Activated CD8-positive, alpha-beta memory T cell treated with anti-CD3 and anti-CD28 coated beads for 48 hours (primary cell): ENCODE measurements around the gene PEX10.
"Not testable (repeated sequence)": the region's sequence is repeated elsewhere in the genome, so short reads cannot be mapped to it uniquely, and the experiment has no call there.

Source experiments
- DNase-seq, 3 experiments: peaks; one replicate each; pipeline ENCODE4 v3.0.0-alpha.2; 2020; ENCODE audit warnings: low read depth in 2 of 3, low spot score in 2 of 3

The PEX10 gene

DNA sequence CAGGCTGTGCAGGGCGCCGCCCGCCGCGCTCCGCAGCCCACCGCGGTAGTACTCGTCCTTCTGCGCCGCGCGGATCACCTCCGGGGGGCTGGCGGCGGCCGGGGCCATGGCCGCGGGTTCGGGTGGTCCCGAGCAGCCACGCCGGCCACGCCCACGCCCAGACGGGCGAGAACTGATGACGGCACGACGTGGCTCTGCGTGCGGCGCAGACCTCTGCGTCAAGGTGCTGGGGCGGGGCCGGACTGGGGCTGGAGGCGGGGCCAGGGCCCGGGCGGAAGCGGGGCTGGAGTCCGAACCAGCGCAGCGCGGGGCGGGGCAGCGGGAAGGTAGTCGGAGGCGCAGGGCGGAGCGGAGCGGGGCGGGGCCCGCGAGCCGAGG is at the start of gene PEX10:
TSS of gene PEX10 (minus strand) at position 170 of the 378 bp plus-strand sequence. CDS start at position 108, 62 bp downstream.
- DNase-seq: peak; percentile 95 to 98 (median 98)

GRCh38 chr1:2460996-2461751 is 48.8 kb upstream of the PEX10 start:
- no peak for DNase-seq

DNA sequence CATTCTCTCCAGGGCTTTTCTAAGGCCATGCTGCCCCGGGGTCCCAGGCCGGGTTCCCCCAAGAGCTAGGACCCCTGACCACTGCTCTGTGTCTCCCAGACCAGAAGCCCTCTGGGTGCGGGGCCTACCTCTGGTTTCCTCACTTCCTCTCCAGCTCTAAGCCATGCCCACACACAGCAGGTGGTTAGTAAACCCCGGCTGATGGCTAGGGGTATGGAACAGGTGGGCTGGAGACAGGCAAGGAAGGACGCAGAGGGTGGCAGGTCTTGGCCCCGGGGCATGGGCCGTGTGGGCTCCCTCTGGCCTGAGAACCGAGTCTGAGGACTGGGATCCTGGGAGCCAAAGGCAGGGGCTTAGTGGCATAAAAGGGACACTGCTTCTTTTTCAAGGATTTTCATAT is 47.8 kb upstream of the PEX10 start:
- no peak for DNase-seq

DNA sequence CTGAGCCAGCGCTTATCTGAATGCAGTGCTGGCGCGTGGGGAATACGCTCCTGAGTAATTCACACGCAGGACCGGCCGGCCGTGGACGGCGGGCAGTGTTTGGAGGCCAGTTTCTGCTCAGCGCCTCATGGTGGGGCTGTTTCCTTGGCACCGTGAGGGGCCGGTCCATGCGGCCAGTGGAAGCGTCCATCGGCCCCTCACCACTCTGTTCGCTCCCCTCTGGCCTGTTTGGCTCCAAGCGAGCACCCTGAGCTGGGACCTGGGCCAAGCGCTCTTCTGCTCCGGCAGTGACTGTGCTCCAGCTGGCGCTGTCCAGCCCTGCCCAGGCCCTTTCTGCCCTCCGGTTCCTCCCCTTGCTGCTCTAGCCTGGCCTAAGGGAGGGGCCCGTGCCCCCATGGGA is 47.4 kb upstream of the PEX10 start:
- DNase-seq: no peak

- not testable (repeated sequence) for DNase-seq
These were observed 46.9 kb upstream of the PEX10 start for GRCh38 chr1:2459102-2459753.

DNA sequence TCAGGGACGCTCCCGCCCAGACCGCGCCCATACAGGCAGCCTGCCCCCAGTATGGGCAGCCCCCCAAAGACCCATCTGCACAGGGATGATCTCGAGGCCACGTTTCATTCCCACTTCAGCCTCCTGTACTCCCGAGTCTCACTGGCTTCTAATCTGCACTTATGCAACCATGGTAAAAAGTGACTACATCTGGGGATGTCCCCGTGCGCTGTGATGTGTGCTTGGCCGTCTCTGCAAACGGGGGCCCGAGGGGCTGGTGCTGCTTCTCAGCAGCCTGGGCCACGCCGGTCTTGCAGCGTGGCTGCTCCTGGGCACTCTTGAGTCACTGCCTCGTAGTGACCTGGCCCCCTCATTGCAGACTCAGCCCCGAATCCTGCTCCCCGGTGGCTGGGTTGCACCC is 46.3 kb upstream of the PEX10 start:
- no peak for DNase-seq

DNA sequence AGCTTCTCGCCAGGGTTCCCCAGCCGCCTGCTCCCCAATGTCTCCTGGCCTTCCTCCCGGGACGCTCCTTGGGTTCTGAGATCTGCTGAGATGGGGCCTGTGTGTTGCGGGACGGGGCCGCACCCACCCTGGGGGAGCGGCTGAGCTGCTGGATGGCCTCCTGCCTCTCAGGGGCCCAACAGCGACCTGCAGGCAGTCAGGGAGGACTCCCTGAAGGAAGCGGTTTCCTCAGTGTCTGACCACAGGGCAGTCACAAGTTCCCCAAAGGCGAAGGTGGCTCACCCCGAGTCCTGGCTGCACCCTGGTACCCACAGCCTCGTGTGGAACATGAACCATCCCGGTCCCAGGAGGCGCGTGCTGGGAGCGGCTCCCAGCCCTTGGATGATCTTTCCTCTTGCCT is 45.1 kb upstream of the PEX10 start:
- DNase-seq: no peak

GRCh38 chr1:2455757-2456156 is 43.4 kb upstream of the PEX10 start:
- DNase-seq: no peak

GRCh38 chr1:2454227-2454626 is 41.9 kb upstream of the PEX10 start:
- DNase-seq: no peak

GRCh38 chr1:2452932-2453315 is 40.6 kb upstream of the PEX10 start:
- no peak for DNase-seq

GRCh38 chr1:2452201-2452931 is 40.0 kb upstream of the PEX10 start:
- DNase-seq: no peak

GRCh38 chr1:2451741-2452140 is 39.4 kb upstream of the PEX10 start:
- no peak for DNase-seq

DNA sequence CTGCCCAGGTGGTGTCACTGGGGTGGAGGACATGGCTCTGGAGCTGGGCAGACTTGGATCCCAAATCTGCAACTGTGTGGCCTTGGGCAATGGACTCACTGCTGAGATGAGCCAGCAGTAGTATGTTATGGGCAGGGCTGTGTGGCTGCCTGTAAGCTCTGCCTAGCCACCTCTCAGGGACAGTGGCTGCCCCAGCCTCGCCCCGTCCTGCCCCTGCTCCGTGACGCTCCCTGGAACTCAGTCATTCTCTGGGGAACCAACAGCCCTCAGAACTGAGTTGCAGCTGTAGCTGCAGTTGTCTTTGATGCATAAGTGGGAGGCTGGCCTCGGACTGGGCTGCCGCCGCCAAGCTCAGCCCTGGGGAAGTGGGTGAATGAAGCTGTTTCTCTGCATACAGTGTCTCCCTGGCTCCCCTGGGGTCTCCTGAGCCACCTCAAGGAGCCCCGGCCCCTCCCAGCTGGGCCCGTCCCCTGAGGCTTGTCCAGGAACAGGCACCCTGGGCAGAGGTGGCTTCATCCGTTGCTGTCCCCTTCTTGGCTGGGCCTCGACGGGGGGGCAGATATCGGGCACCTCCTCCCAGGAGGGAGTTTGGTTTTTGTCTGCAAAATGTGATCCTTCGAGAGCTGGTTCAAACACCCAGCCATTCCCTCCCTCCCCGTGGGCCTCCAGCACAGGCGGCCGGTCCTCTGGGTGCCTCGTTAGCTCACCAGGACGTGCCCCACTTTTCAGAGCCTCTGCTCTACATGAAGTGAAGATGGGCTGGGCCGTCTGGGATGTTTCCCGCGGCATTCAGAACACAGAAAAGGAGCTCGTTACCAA is 37.5 kb upstream of the PEX10 start:
- DNase-seq: no peak

DNA sequence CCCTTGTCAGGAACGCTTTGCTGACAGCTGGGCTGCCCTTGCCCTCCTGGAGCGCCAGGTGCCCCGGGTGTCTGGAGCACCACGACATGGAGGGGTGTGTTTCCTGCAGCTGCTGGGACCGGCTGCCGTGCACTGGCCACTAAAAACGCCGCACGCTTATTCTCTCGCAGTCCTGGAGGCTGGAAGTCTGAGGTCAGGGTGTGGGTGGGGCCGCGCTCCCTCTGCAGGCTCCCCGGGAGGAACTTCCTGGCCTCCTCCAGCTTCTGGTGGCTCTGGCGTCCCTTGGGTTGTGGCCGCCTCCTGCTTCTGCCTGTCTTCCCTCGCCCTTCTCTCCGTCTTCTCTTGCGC is 35.7 kb upstream of the PEX10 start:
- DNase-seq: no peak

DNA sequence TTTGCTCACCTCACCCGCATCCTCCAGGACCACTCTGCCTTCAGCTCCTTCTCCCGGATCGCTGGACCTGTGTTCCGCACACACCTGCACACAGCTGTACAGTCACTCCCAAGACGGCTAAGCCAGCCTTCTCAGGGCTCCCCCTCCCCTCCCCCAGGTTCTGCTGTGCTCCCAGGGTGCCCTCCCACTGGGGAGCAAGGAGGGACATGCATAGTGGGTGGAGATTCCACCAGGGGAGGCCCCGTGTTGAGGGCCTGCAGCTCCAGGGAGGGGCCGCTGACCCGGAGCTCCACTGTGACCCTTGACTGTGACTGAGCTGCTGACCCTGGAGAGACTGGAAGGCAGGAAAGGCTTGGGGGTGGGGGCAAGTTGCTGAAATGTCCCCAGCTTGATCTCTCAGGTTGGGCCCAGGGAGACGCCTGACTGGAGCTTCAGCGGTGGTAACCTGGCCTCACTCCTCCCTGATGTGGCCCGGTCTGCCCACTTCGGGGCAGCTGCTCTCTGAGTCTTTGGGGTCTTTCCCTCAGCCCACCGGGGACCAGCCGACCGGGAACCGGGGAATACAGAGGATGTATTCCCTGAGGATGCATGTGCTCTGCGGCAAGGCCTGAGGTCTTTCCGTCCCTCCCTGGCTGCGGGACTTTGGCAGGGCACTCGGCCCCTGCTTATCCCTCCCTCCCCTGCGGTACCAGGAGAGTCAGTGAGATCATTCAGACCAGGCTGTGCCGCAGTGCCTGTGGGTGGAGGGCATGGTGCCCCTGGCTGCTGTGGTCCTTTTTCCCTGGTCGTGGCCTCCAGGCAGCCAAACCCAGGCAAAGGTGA is 35.1 kb upstream of the PEX10 start:
- DNase-seq: no peak

GRCh38 chr1:2446861-2447260 is 34.5 kb upstream of the PEX10 start:
- no peak for DNase-seq

DNA sequence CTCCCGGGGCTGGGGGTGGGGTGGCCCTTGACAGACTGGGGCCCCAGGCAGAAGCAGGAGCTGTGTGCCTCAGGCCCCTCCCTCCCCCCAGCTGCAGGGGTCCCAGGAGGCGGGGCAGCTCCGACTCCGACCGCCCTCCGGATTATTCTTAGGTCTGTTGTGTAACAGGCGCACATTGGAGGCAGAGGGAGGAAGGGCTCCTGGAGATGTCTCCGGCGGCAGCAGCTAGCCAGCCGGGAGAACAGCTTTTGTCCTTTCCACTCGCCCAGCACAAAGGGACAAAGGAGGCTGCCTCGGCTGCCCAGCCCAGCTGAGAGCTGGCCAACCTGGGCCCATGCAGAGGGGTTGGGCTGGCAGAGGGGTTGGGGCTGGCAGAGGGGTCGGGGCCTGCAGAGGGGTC is 34.0 kb upstream of the PEX10 start:
- no peak for DNase-seq

DNA sequence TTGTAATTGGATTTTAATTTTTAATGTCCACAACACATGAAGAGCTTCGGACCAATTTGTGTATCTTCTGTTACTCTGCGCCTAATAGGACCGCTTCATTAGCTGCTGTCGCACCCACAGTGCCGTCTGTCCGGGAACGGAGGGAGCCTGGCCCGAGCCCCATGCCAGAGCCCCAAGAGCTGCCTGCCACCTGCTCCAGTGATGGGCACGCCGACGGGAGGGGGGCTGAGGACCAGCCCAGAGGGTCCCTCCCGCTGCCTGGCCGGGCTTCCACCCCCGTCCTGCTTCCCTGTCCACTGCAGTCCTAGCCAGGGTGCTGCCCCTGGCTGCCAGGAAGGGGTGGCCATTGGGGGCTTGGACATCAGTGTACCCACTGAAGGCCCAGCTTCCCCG is 33.5 kb upstream of the PEX10 start:
- no peak for DNase-seq

DNA sequence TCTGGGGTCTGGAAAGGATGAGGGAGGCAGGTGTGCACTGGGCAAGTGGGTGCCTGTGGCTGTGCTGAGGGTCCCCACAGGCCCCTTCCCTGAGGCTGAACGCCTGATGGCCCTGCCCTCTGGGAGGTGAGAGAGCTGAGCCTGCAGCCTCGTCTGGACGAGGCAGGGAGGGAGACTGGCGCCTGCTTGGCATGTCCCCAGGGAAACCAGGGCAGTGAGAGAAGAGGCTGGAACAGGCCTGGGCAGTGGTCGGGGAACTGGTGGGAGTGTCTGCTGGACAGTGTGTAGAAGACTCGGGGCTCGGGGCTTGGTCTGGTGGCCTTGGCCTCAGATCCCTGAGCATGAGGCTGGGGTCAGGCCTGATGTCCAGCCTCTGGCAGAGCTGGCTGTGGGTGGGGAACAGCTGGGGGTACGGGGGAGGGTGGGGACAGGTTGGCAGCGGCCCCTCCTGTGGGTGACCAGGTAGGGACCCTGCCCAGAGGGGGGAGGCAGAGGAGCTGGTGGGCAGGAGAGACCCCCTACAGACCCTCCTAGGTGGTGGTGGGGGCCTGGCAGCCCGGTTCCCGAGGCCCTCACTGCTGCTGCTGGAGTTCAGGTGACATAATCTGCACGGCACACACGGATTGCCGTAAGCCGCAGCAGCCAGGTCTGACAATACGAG is 32.9 kb upstream of the PEX10 start:
- DNase-seq: no peak

- no peak for DNase-seq
These were observed 31.8 kb upstream of the PEX10 start for GRCh38 chr1:2444138-2444591.
